HCT116 (cell line): ENCODE data around the gene MMEL1. TPM values are rescaled to one million over a fixed set of nuclear protein-coding genes. Genes with fewer than 3 reads are reported as not detected.

Source experiments
- ATAC-seq: fragments of 200-7000 bp; cut with Tn5 transposase; 2 replicates; pipeline ENCODE4 v1.9.1; 2020; ENCODE audit warnings: mild to moderate bottlenecking, moderate library complexity
- BruUV-seq: library from RNA; stranded (reverse); fragments of 400-500 nt; replicated peaks from 2 replicates; lab custom pipeline; 2021; lab: Mats Ljungman, UMichigan
- CTCF ChIA-PET: fragments of 300-600 bp; sonication (Branson Sonifier 250); formaldehyde crosslinking; loops from one replicate; lab custom pipeline; 2021; ENCODE audit warnings: antibody characterized with exemption; lab: Charles Lee
- POLR2A ChIA-PET: fragments of 300-600, 350-600 bp; sonication (Branson Sonifier 250); formaldehyde crosslinking; loops from one replicate; lab custom pipeline; 2021; ENCODE audit warnings: antibody characterized with exemption; lab: Charles Lee
- RAD21 ChIA-PET, 2 experiments: fragments of 300-600 bp; sonication (Branson Sonifier 250); formaldehyde crosslinking; loops; one replicate each; lab custom pipeline; 2023; ENCODE audit warnings: low total read pairs in 2 of 2; ENCODE audit not compliant: uncharacterized antibody in 2 of 2, unreplicated experiment in 2 of 2, low non-redundant PET in 1 of 2; lab: Charles Lee
- DNase-seq: peaks from one replicate; pipeline ENCODE4 v3.0.0-alpha.2; 2010; ENCODE audit warnings: low read depth, low spot score
- H2AFZ ChIP-seq: fragments of 200-600 bp; shearing (Covaris generic), sonication (generic); 2 replicates; pipeline ENCODE4 v1.6.1; 2017; ENCODE audit warnings: low read depth, mixed run types, mixed read lengths, antibody characterized with exemption, low read length; ENCODE audit not compliant: poor library complexity, severe bottlenecking
- H3K27ac ChIP-seq: 2 replicates; pipeline ENCODE4 v1.5.1; 2012; ENCODE audit warnings: low read depth, low read length
- H3K27me3 ChIP-seq: fragments of 200-600 bp; sonication (generic); 2 replicates; pipeline ENCODE4 v1.6.1; 2016; ENCODE audit warnings: mixed run types, low read length, mixed read lengths; ENCODE audit not compliant: insufficient read depth
- H3K36me3 ChIP-seq, 2 experiments: fragments of 200-500 bp in 1 of 2; fragments of 200-600 bp in 1 of 2; sonication (Bioruptor generic) in 1 of 2; sonication (generic) in 1 of 2; 2 replicates each; pipeline versions ENCODE4 v1.5.1 to v1.6.1; 2014 to 2016; ENCODE audit warnings: low read length in 2 of 2, inconsistent platforms in 1 of 2, mixed read lengths in 1 of 2, mixed run types in 1 of 2; ENCODE audit not compliant: insufficient read depth in 2 of 2, control insufficient read depth in 1 of 2
- H3K4me1 ChIP-seq, 2 experiments: fragments of 200-600 bp in 1 of 2; sonication (generic) in 1 of 2; 2 replicates each; pipeline versions ENCODE4 v1.5.1 to v1.6.1; 2012 to 2017; ENCODE audit warnings: low read length in 2 of 2, inconsistent platforms in 1 of 2, mild to moderate bottlenecking in 1 of 2, mixed read lengths in 1 of 2, mixed run types in 1 of 2, moderate library complexity in 1 of 2; ENCODE audit not compliant: insufficient read depth in 2 of 2, control insufficient read depth in 1 of 2
- H3K4me2 ChIP-seq: fragments of 200-600 bp; sonication (generic); 2 replicates; pipeline ENCODE4 v1.6.1; 2017; ENCODE audit warnings: mixed run types, low read length, mixed read lengths
- H3K4me3 ChIP-seq, 2 experiments: fragments of 200-600 bp in 1 of 2; sonication (generic) in 1 of 2; replicated peaks in 1 of 2; 2 replicates each; pipeline ENCODE4 v1.5.1; 2011 to 2016; ENCODE audit warnings: low read length in 2 of 2, control low read depth in 1 of 2, low read depth in 1 of 2, mild to moderate bottlenecking in 1 of 2, mixed read lengths in 1 of 2, mixed run types in 1 of 2
- H3K79me2 ChIP-seq: fragments of 200-600 bp; sonication (generic); 2 replicates; pipeline ENCODE4 v1.6.1; 2017; ENCODE audit warnings: mild to moderate bottlenecking, mixed run types, low read length, moderate library complexity, mixed read lengths; ENCODE audit not compliant: insufficient read depth
- H3K9ac ChIP-seq: fragments of 200-600 bp; sonication (generic); 2 replicates; pipeline ENCODE4 v1.6.1; 2016; ENCODE audit warnings: low read length, mixed read lengths
- H3K9me2 ChIP-seq: fragments of 200-600 bp; sonication (generic), shearing (Covaris generic); 2 replicates; pipeline ENCODE4 v1.6.1; 2017; ENCODE audit warnings: mixed run types, mild to moderate bottlenecking, moderate library complexity; ENCODE audit not compliant: insufficient read depth
- H3K9me3 ChIP-seq, 2 experiments: fragments of 200-500 bp in 1 of 2; fragments of 200-600 bp in 1 of 2; sonication (Bioruptor generic) in 1 of 2; sonication (generic) in 1 of 2; 2 replicates each; pipeline ENCODE4 v1.6.1; 2014 to 2017; ENCODE audit warnings: low read length in 2 of 2, mixed read lengths in 2 of 2, inconsistent platforms in 1 of 2, low read depth in 1 of 2, mild to moderate bottlenecking in 1 of 2, mixed run types in 1 of 2, moderate library complexity in 1 of 2; ENCODE audit not compliant: control insufficient read depth in 1 of 2, insufficient read depth in 1 of 2
- H4K20me1 ChIP-seq: fragments of 200-600 bp; sonication (generic), shearing (Covaris generic); 2 replicates; pipeline ENCODE4 v1.6.1; 2017; ENCODE audit warnings: mixed run types, mild to moderate bottlenecking, moderate library complexity; ENCODE audit not compliant: insufficient read depth
- CBX3 ChIP-seq: IDR thresholded peaks from 2 replicates; pipeline ENCODE4 v1.6.1; 2012; ENCODE audit warnings: low read depth
- SRF ChIP-seq: IDR thresholded peaks from 2 replicates; pipeline ENCODE4 v1.6.1; 2012; ENCODE audit warnings: low read depth
- TCF7L2 ChIP-seq: IDR thresholded peaks from 2 replicates; pipeline ENCODE4 v1.7.0; 2011; ENCODE audit warnings: borderline replicate concordance, inconsistent platforms; ENCODE audit not compliant: insufficient read depth, insufficient read length; ENCODE audit errors: extremely low read depth
- intact Hi-C: fragments of 100-400 bp; cut with micrococcal nuclease; formaldehyde crosslinking; loops from 2 replicates; pipeline ENCODE4 v1.10.0; 2022
- total RNA-seq: library from RNA; stranded (reverse); gene quantifications from one replicate; pipeline ENCODE4 v1.2.1, GENCODE V29; 2021; ENCODE audit not compliant: unreplicated experiment

The MMEL1 gene
- total RNA-seq, 1 experiment from 2014 or later, result 2.7 TPM

DNA sequence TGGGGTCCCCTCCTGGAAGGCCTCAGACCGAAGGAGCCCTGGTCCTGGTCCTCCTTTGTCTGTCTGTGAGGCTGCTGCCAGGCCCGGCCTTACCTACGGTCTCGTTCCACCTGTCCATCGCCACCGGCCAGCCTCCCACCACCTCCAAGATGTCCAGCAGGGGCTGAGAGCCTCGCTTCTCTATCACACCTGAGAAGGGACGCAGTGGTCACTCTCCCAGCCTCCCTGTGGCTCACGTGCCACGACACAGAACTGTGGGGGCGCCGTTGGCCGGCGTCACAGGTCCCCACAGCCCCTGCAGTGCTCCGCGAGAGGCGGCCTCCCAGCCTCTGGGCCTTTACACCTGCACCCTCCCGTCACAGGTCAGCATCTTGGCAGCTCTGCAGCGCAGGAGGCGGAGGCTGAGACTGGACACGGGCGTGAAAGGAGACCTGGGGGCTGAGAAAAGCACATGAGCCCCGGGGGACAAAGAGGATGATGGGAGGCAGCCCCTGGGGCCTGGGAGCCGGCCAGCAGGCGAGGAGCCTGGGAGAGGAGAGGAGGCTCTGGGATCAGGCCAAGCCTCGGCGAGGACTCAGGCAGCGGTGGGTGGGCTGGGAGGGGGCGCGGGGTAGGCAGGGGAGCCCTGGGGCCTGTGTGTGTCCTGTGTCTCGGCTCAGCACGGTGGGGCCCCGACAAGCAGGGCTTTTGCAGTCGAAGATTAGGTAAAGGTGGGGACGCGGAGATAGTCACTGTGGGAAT, 25.8 kb downstream of the MMEL1 start:
- no peaks in the 10 kb centered on the region for H3K79me2 ChIP-seq
- RAD21 ChIA-PET, result no interaction called here

DNA sequence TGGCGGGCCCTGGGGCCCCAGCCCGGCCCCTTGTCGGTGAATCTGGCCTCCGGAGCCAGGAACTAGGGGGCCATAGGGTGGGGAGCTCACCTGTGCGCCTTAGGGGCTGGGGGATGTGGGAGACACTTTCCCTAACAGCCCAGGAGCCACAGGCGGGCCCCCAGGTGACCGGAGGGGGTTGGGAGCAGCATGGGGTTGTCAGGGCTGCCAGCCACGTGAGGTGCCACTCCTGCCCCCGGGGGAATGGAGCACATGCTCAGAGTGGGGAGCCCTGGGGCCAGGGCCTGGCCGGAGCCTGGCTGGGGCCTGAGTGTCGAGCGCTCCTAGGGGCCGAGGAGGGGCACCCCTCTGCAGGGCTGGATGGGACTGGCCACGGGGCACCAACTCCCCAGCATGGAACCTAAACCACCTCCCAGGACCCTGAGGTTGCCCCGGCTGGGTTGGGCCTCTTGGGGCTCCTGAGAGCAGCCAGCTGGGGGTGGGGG, 26.4 kb downstream of the MMEL1 start:
- POLR2A ChIA-PET, result no interaction called here
- CTCF ChIA-PET, result no interaction called here
- ATAC-seq (no peak), DNase-seq (no peak)
- Histone ChIP-seq H3K9me3 (no peaks in the 10 kb centered on the region), H3K36me3 (no peaks in the 10 kb centered on the region), H3K4me1 (peaks cover 5 to 12% of the 10 kb centered on the region in 2 experiments; a peak in 3 of 4 replicates), H3K9me2 (no peaks in the 10 kb centered on the region), H3K79me2 (no peaks in the 10 kb centered on the region), H3K9ac (no peak overlapping the region), H4K20me1 (no peaks in the 10 kb centered on the region), H3K4me2 (no peak overlapping the region), H3K27ac (no peak overlapping the region), H2AFZ (no peak overlapping the region), H3K27me3 (0 out of 2 replicates have a peak, but pooled peaks cover 5% of the 10 kb centered on the region), H3K4me3 (no peak overlapping the region)
- BruUV-seq, result no TSS peak
- intact Hi-C loops, result no loop called here
- TF ChIP-seq SRF, result no peak
- no peak for TF ChIP-seq TCF7L2
- RAD21 ChIA-PET, result no interaction called here

More for the DNA sequence above, 25.8 kb downstream of the MMEL1 start:
- ChIA-PET POLR2A (no interaction called here), CTCF (no interaction called here)
- Histone ChIP-seq H3K9me3 (no peaks in the 10 kb centered on the region), H3K9ac (no peak overlapping the region), H3K4me2 (no peak overlapping the region), H3K4me1 (peaks cover 11 to 16% of the 10 kb centered on the region in 2 experiments), H4K20me1 (no peaks in the 10 kb centered on the region), H3K27me3 (0 out of 2 replicates have a peak, but pooled peaks cover under 1% of the 10 kb centered on the region), H3K27ac (no peak overlapping the region), H3K4me3 (no peak overlapping the region), H3K9me2 (no peaks in the 10 kb centered on the region), H3K36me3 (no peaks in the 10 kb centered on the region), H2AFZ (no peak overlapping the region)
- BruUV-seq, result no TSS peak
- ATAC-seq (no peak), DNase-seq (no peak)
- intact Hi-C loops, result no loop called here
- no peak for TF ChIP-seq CBX3
